SK-N-SH treated with all-trans-retinoic acid at 6 μM for 48 hours (cell line): ENCODE measurements around the gene MARCOL.
"Not testable (repeated sequence)": the region's sequence is repeated elsewhere in the genome, so short reads cannot be mapped to it uniquely, and the experiment has no call there.

Experiments
- ATAC-seq: fragments of 200-7000 bp; cut with Tn5 transposase; 3 replicates; pipeline ENCODE4 v1.9.1; 2020; ENCODE audit warnings: mild to moderate bottlenecking, moderate library complexity
- ARNTL ChIP-seq: fragments of 450-650 bp; formaldehyde crosslinking; IDR thresholded peaks from 2 replicates; pipeline ENCODE4 v1.5.0; 2020; ENCODE audit warnings: low read depth, mild to moderate bottlenecking, moderate library complexity, borderline replicate concordance
- BACH2 ChIP-seq: fragments of 250-450 bp; sonication (Bioruptor Pico); IDR thresholded peaks from 2 replicates; pipeline ENCODE4 v1.9.0; 2021; ENCODE audit warnings: mild to moderate bottlenecking, borderline replicate concordance
- CREB5 ChIP-seq: fragments of 250-450 bp; sonication (Bioruptor Pico); IDR thresholded peaks from 2 replicates; pipeline ENCODE4 v1.5.1; 2020; ENCODE audit warnings: low read depth, mild to moderate bottlenecking, moderate library complexity
- CSDC2 ChIP-seq: fragments of 250-450 bp; sonication (Bioruptor Pico); IDR thresholded peaks from 2 replicates; pipeline ENCODE4 v1.5.0; 2020; ENCODE audit warnings: mild to moderate bottlenecking, moderate library complexity
- ESRRG ChIP-seq: fragments of 250-450 bp; sonication (Bioruptor Pico); IDR thresholded peaks from 2 replicates; pipeline ENCODE4 v1.6.1; 2021; ENCODE audit warnings: mild to moderate bottlenecking
- GLIS3 ChIP-seq: fragments of 250-450 bp; sonication (Bioruptor Pico); IDR thresholded peaks from 2 replicates; pipeline ENCODE4 v1.5.0; 2020; ENCODE audit warnings: mild to moderate bottlenecking, moderate library complexity
- ISL1 ChIP-seq: fragments of 250-450 bp; sonication (Bioruptor Pico); IDR thresholded peaks from 2 replicates; pipeline ENCODE4 v2.1.2; 2022; ENCODE audit warnings: mild to moderate bottlenecking, moderate library complexity
- OSR1 ChIP-seq: fragments of 250-450 bp; sonication (Bioruptor Pico); IDR thresholded peaks from 2 replicates; pipeline ENCODE4 v1.8.0; 2022; ENCODE audit warnings: moderate library complexity, mild to moderate bottlenecking, inconsistent platforms
- POU6F1 ChIP-seq: fragments of 250-450 bp; sonication (Bioruptor Pico); IDR thresholded peaks from 2 replicates; pipeline ENCODE4 v1.8.0; 2021; ENCODE audit warnings: low read depth, mild to moderate bottlenecking, moderate library complexity, borderline replicate concordance
- PPARA ChIP-seq: fragments of 250-450 bp; sonication (Bioruptor Pico); IDR thresholded peaks from 2 replicates; pipeline ENCODE4 v1.5.0; 2020; ENCODE audit warnings: mild to moderate bottlenecking, borderline replicate concordance
- RARB ChIP-seq: fragments of 250-450 bp; sonication (Bioruptor Pico); IDR thresholded peaks from 2 replicates; pipeline ENCODE4 v1.8.0; 2021; ENCODE audit warnings: mild to moderate bottlenecking, moderate library complexity
- SNAI2 ChIP-seq: fragments of 250-450 bp; sonication (Bioruptor Pico); IDR thresholded peaks from 2 replicates; pipeline ENCODE4 v1.5.0; 2020; ENCODE audit warnings: mild to moderate bottlenecking, moderate library complexity
- TCF4 ChIP-seq: fragments of 250-450 bp; sonication (Bioruptor Pico); IDR thresholded peaks from 2 replicates; pipeline ENCODE4 v1.8.0; 2021; ENCODE audit warnings: mild to moderate bottlenecking, moderate library complexity, borderline replicate concordance
- TSHZ2 ChIP-seq: fragments of 250-450 bp; sonication (Bioruptor Pico); IDR thresholded peaks from 2 replicates; pipeline ENCODE4 v1.5.0; 2020; ENCODE audit warnings: mild to moderate bottlenecking, moderate library complexity
- ZC3H10 ChIP-seq: fragments of 250-450 bp; sonication (Bioruptor Pico); IDR thresholded peaks from 2 replicates; pipeline ENCODE4 v1.5.1; 2021; ENCODE audit warnings: mild to moderate bottlenecking, moderate library complexity
- ZFP3 ChIP-seq: fragments of 250-450 bp; sonication (Bioruptor Pico); IDR thresholded peaks from 2 replicates; pipeline ENCODE4 v1.5.0; 2020; ENCODE audit warnings: mild to moderate bottlenecking, moderate library complexity
- ZFP30 ChIP-seq: fragments of 450-650 bp; formaldehyde crosslinking; IDR thresholded peaks from 2 replicates; pipeline ENCODE4 v1.5.0; 2022; ENCODE audit warnings: mild to moderate bottlenecking, moderate library complexity
- ZNF565 ChIP-seq: fragments of 450-650 bp; formaldehyde crosslinking; conservative IDR thresholded peaks from 2 replicates; pipeline ENCODE4 v1.5.0; 2020; ENCODE audit warnings: low read depth, mild to moderate bottlenecking, moderate library complexity
- ZNF8 ChIP-seq: fragments of 450-650 bp; formaldehyde crosslinking; IDR thresholded peaks from 2 replicates; pipeline ENCODE4 v1.5.0; 2020; ENCODE audit warnings: mild to moderate bottlenecking, moderate library complexity
- TF ChIP-seq, protein P1 (sequence below): fragments of 250-450 bp; sonication (Bioruptor Pico); IDR thresholded peaks from 2 replicates; pipeline ENCODE4 v1.8.0; 2020; ENCODE audit warnings: mild to moderate bottlenecking, moderate library complexity, borderline replicate concordance
- TF ChIP-seq, protein P2 (sequence below): fragments of 250-450 bp; sonication (Bioruptor Pico); IDR thresholded peaks from 2 replicates; pipeline ENCODE4 v1.5.1; 2021; ENCODE audit warnings: mild to moderate bottlenecking, moderate library complexity

The MARCOL gene

DNA sequence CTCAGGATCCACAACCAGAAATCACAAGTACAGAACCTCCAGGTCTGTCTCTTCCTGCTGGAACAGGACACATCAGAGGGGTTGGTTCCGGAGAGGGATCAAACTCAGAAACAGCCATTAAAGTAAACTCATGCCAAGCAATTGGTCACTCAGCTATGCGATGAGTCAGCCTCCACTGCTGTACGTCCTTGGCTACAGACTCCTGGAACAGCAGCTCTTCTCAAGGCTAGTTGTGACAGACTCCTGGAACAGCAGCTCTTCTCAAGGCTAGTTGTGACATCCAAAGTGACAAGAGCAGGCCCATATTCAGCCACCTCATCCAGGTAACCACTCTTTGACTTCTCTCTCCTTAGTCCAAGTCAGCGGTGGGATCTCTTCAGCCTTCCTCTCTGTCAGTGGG is 30.2 kb downstream of the MARCOL start, which contains the start of gene SPINK13:
Gene SPINK13, plus strand, starts transcription at position 229 of the 400 bp plus-strand sequence. CDS start 1,279 bp downstream, outside the sequence.
- TF ChIP-seq POU6F1: no peak
- TF ChIP-seq ZC3H10 (CRISPR knock-in tag): no peak
- TF ChIP-seq ISL1: no peak
- TF ChIP-seq, protein P1, sequence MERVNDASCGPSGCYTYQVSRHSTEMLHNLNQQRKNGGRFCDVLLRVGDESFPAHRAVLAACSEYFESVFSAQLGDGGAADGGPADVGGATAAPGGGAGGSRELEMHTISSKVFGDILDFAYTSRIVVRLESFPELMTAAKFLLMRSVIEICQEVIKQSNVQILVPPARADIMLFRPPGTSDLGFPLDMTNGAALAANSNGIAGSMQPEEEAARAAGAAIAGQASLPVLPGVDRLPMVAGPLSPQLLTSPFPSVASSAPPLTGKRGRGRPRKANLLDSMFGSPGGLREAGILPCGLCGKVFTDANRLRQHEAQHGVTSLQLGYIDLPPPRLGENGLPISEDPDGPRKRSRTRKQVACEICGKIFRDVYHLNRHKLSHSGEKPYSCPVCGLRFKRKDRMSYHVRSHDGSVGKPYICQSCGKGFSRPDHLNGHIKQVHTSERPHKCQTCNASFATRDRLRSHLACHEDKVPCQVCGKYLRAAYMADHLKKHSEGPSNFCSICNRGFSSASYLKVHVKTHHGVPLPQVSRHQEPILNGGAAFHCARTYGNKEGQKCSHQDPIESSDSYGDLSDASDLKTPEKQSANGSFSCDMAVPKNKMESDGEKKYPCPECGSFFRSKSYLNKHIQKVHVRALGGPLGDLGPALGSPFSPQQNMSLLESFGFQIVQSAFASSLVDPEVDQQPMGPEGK: no peak
- no peak for TF ChIP-seq GLIS3 (CRISPR knock-in tag)
- TF ChIP-seq ZNF8: no peak
- no peak for TF ChIP-seq SNAI2 (CRISPR knock-in tag)
- TF ChIP-seq, protein P2, sequence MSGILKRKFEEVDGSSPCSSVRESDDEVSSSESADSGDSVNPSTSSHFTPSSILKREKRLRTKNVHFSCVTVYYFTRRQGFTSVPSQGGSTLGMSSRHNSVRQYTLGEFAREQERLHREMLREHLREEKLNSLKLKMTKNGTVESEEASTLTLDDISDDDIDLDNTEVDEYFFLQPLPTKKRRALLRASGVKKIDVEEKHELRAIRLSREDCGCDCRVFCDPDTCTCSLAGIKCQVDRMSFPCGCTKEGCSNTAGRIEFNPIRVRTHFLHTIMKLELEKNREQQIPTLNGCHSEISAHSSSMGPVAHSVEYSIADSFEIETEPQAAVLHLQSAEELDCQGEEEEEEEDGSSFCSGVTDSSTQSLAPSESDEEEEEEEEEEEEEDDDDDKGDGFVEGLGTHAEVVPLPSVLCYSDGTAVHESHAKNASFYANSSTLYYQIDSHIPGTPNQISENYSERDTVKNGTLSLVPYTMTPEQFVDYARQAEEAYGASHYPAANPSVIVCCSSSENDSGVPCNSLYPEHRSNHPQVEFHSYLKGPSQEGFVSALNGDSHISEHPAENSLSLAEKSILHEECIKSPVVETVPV: no peak
- no peak for TF ChIP-seq CREB5 (CRISPR knock-in tag)
- TF ChIP-seq ZFP3 (CRISPR knock-in tag): no peak
- no peak for TF ChIP-seq OSR1
- TF ChIP-seq PPARA (CRISPR knock-in tag): no peak
- TF ChIP-seq TSHZ2 (CRISPR knock-in tag): no peak
- TF ChIP-seq BACH2 (CRISPR knock-in tag): no peak
- TF ChIP-seq ZFP30: no peak
- TF ChIP-seq RARB: no peak
- TF ChIP-seq ZNF565: no peak
- TF ChIP-seq TCF4: no peak
- ATAC-seq: peak; percentile 90

- not testable (repeated sequence) for ATAC-seq
Observed at GRCh38 chr5:148275129-148275528, 36.8 kb downstream of the MARCOL start.

GRCh38 chr5:148280893-148281292 is 42.6 kb downstream of the MARCOL start:
- ATAC-seq: not testable (repeated sequence)

- not testable (repeated sequence) for ATAC-seq
Observed at GRCh38 chr5:148281336-148281735, 43.0 kb downstream of the MARCOL start.

- peak; percentile 77 for ATAC-seq
- no peak for TF ChIP-seq TCF4
- no peak for TF ChIP-seq ZNF565
- TF ChIP-seq OSR1: no peak
- no peak for TF ChIP-seq POU6F1
- no peak for TF ChIP-seq ESRRG (CRISPR knock-in tag)
- no peak for TF ChIP-seq RARB
- TF ChIP-seq CREB5 (CRISPR knock-in tag): no peak
- no peak for TF ChIP-seq BACH2 (CRISPR knock-in tag)
- no peak for TF ChIP-seq CSDC2 (CRISPR knock-in tag)
- TF ChIP-seq ARNTL (CRISPR knock-in tag): no peak
Observed at GRCh38 chr5:148290271-148291195, 52.2 kb downstream of the MARCOL start.
